OCI-LY1 (cell line): Measurements from ENCODE around the gene SCN5A.

Experiments used
- H2AFZ ChIP-seq: fragments of 200-600 bp; sonication (generic), shearing (Covaris generic); 2 replicates; pipeline ENCODE4 v1.6.0; 2014; ENCODE audit warnings: antibody characterized with exemption, mild to moderate bottlenecking, low read length
- H3F3A ChIP-seq: fragments of 200-600 bp; sonication (generic), shearing (Covaris generic); 2 replicates; pipeline ENCODE4 v1.6.0; 2014; ENCODE audit warnings: mild to moderate bottlenecking, antibody characterized with exemption, low read length, moderate library complexity; ENCODE audit not compliant: insufficient read depth
- H3K27ac ChIP-seq: fragments of 200-600 bp; sonication (generic); 2 replicates; pipeline ENCODE4 v1.5.1; 2014; ENCODE audit warnings: low read length, mixed run types, mild to moderate bottlenecking, low read depth; ENCODE audit not compliant: poor library complexity, severe bottlenecking
- H3K27me3 ChIP-seq: fragments of 200-600 bp; sonication (generic); 2 replicates; pipeline ENCODE4 v1.6.0; 2014; ENCODE audit warnings: antibody characterized with exemption, mild to moderate bottlenecking, low read length, moderate library complexity; ENCODE audit not compliant: insufficient read depth
- H3K36me3 ChIP-seq: fragments of 200-600 bp; sonication (generic); 2 replicates; pipeline ENCODE4 v1.6.1; 2014; ENCODE audit warnings: mild to moderate bottlenecking, antibody characterized with exemption, low read length, moderate library complexity, mixed read lengths; ENCODE audit not compliant: insufficient read depth
- H3K4me1 ChIP-seq: fragments of 200-600 bp; sonication (generic); 2 replicates; pipeline ENCODE4 v1.5.1; 2014; ENCODE audit warnings: mild to moderate bottlenecking, low read length, moderate library complexity; ENCODE audit not compliant: insufficient read depth, severe bottlenecking
- H3K4me2 ChIP-seq: fragments of 200-600 bp; sonication (generic), shearing (Covaris generic); 2 replicates; pipeline ENCODE4 v1.6.1; 2014; ENCODE audit warnings: low read length
- H3K4me3 ChIP-seq: fragments of 200-600 bp; sonication (generic); 2 replicates; pipeline ENCODE4 v1.5.1; 2014; ENCODE audit warnings: low read length, low read depth, mild to moderate bottlenecking, mixed read lengths; ENCODE audit not compliant: poor library complexity, severe bottlenecking
- H3K79me2 ChIP-seq: fragments of 200-600 bp; shearing (Covaris generic); 2 replicates; pipeline ENCODE4 v1.6.1; 2016; ENCODE audit warnings: mixed run types, low read length, mixed read lengths; ENCODE audit not compliant: insufficient read depth
- H3K9ac ChIP-seq: fragments of 200-600 bp; sonication (generic), shearing (Covaris generic); 2 replicates; pipeline ENCODE4 v1.6.1; 2014; ENCODE audit warnings: mild to moderate bottlenecking, low read length, mixed read lengths
- H3K9me2 ChIP-seq: fragments of 200-600 bp; sonication (generic), shearing (Covaris generic); 2 replicates; pipeline ENCODE4 v1.6.1; 2014; ENCODE audit warnings: low read depth, mild to moderate bottlenecking, low read length, mixed read lengths
- H3K9me3 ChIP-seq: fragments of 200-600 bp; shearing (Covaris generic); 2 replicates; pipeline ENCODE4 v1.6.1; 2014; ENCODE audit warnings: low read length, mixed read lengths
- H4K20me1 ChIP-seq: fragments of 200-600 bp; sonication (generic), shearing (Covaris generic); 2 replicates; pipeline ENCODE4 v1.6.0; 2016; ENCODE audit warnings: mild to moderate bottlenecking, low read length; ENCODE audit not compliant: insufficient read depth
- CTCF ChIP-seq: fragments of 200-600 bp; sonication (generic), shearing (Covaris generic); IDR thresholded peaks from 2 replicates; pipeline ENCODE4 v1.5.1; 2017; ENCODE audit warnings: mild to moderate bottlenecking, antibody characterized with exemption, low read length, moderate library complexity, mixed read lengths
- EZH2 ChIP-seq: fragments of 200-600 bp; sonication (generic), shearing (Covaris generic); IDR thresholded peaks from 2 replicates; pipeline ENCODE4 v1.8.0; 2017; ENCODE audit warnings: borderline replicate concordance, mixed run types, mild to moderate bottlenecking, antibody characterized with exemption, low read length, moderate library complexity, mixed read lengths

The SCN5A gene

GRCh38 chr3:38580450-38581382 lies 68.8 kb downstream of the SCN5A start:
- H3K4me2 ChIP-seq, result no peak overlapping the region
- H3K4me3 ChIP-seq, result no peak overlapping the region
- no peaks in the 10 kb centered on the region for H3K27me3 ChIP-seq
- no peaks in the 10 kb centered on the region for H3K4me1 ChIP-seq
- no peaks in the 10 kb centered on the region for H3K36me3 ChIP-seq
- no peak overlapping the region for H3K9ac ChIP-seq
- no peaks in the 10 kb centered on the region for H3K9me2 ChIP-seq
- no peaks in the 10 kb centered on the region for H4K20me1 ChIP-seq
- H3F3A ChIP-seq, result no peaks in the 10 kb centered on the region
- no peak for TF ChIP-seq EZH2
- TF ChIP-seq CTCF, result no peak
- H3K27ac ChIP-seq, result no peak overlapping the region
- no peaks in the 10 kb centered on the region for H3K79me2 ChIP-seq
- H2AFZ ChIP-seq, result no peak overlapping the region
- H3K9me3 ChIP-seq, result no peaks in the 10 kb centered on the region

DNA sequence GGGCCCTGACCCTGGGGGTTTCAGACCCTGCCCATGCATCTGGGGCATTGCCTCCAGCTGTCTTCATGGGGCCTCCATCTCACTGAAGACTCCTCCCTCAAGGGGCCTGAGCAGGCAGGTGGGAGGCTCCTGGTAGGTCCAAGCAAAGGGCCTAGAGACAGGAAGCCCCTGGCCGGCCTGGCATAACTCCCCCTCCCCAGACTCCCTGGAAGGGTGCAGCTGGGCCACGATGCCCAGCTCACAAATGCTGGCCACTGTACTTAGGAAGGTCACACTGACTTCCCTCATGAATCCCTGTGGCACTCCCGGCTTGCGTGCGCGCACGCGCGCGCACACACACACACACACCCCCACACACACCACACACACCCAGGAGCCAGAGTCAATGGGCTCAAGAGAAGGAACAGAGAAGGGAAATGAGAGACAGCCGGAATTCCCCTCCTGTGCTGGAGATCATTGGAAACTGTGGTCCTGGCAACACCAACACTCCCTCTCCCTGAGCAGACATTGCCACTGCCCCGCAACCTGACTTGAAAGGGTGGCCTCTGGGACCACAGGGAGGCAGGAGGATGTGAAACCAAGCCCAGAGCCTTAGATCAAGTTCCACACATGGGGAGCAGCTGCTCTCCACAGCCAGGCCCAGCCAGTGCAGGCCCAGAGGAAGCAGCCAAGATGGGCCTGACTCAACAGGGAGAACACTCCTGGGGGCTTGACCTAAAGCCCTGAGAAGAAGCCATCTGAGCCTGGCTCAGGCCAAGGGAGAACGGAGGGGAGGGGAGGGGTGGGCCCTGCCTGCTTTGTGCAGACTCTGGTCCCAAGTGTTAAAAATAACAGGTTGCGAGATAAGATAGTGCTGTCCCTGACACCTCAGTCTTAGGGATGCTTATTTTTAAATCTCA lies 69.7 kb downstream of the SCN5A start:
- Histone ChIP-seq H4K20me1 (no peaks in the 10 kb centered on the region), H2AFZ (no peak overlapping the region), H3K4me1 (no peaks in the 10 kb centered on the region)

DNA sequence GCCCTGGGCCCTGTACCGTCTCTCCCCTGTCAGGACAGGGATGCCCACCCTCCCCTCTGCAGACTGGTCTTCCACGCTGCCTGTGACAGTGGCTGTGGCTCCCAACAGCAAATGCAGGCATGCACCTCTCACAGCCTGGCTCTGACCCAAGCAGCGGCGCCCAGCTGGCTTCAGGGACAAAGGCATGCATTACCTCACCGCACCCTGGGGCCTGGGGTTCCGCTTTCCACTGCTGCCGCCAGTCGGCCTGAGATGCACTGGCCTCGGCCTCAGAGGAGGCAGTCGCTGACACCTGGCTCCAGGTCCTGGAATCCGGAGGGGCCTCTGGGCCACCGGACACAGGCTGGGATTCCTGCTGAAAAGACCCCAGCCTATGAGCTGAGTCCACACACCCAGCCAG lies 70.3 kb downstream of the SCN5A start:
- no peak for TF ChIP-seq EZH2
- no peak for TF ChIP-seq CTCF

More for the DNA sequence above, 69.7 kb downstream of the SCN5A start:
- H3K9me3 ChIP-seq, result no peaks in the 10 kb centered on the region
- no peak overlapping the region for H3K27ac ChIP-seq
- TF ChIP-seq EZH2, result no peak
- no peak for TF ChIP-seq CTCF
- no peaks in the 10 kb centered on the region for H3K36me3 ChIP-seq
- H3K79me2 ChIP-seq, result no peaks in the 10 kb centered on the region
- no peaks in the 10 kb centered on the region for H3K9me2 ChIP-seq
- no peaks in the 10 kb centered on the region for H3K27me3 ChIP-seq
- no peak overlapping the region for H3K4me2 ChIP-seq
- H3F3A ChIP-seq, result no peaks in the 10 kb centered on the region
- H3K4me3 ChIP-seq, result no peak overlapping the region
- no peak overlapping the region for H3K9ac ChIP-seq

More for the DNA sequence above, 70.3 kb downstream of the SCN5A start:
- H3K27me3 ChIP-seq, result no peaks in the 10 kb centered on the region
- H3K4me1 ChIP-seq, result no peaks in the 10 kb centered on the region
- no peak overlapping the region for H3K4me2 ChIP-seq
- no peak overlapping the region for H2AFZ ChIP-seq
- no peaks in the 10 kb centered on the region for H3F3A ChIP-seq
- no peaks in the 10 kb centered on the region for H3K36me3 ChIP-seq
- H3K9me3 ChIP-seq, result no peaks in the 10 kb centered on the region
- no peak overlapping the region for H3K27ac ChIP-seq
- H3K79me2 ChIP-seq, result no peaks in the 10 kb centered on the region
- H4K20me1 ChIP-seq, result no peaks in the 10 kb centered on the region
- H3K9ac ChIP-seq, result no peak overlapping the region
- no peak overlapping the region for H3K4me3 ChIP-seq
- H3K9me2 ChIP-seq, result no peaks in the 10 kb centered on the region
